Fibroblast of lung (primary cell): ENCODE results near the gene SLC27A5. TPM values are rescaled to one million over a fixed set of nuclear protein-coding genes. Genes with fewer than 3 reads are reported as not detected.
"Not testable (repeated sequence)": the region's sequence is repeated elsewhere in the genome, so short reads cannot be mapped to it uniquely, and the experiment has no call there.

ENCODE experiments used
- DNase-seq, 2 donors: peaks; one replicate each; pipeline versions ENCODE4 v3.0.0 to v3.0.0-alpha.2; 2010; ENCODE audit warnings: low read depth in 2 of 2
- H2AFZ ChIP-seq: 2 replicates; pipeline ENCODE4 v1.5.1; 2012; ENCODE audit warnings: low read length, control low read depth, inconsistent platforms
- H3K27ac ChIP-seq: 2 replicates; pipeline ENCODE4 v1.5.1; 2011; ENCODE audit warnings: low read length, control low read depth; ENCODE audit not compliant: insufficient read depth
- H3K27me3 ChIP-seq: 2 replicates; pipeline ENCODE4 v1.5.1; 2011; ENCODE audit warnings: mild to moderate bottlenecking, low read length; ENCODE audit not compliant: control insufficient read depth, insufficient read depth
- H3K36me3 ChIP-seq: 2 replicates; pipeline ENCODE4 v1.5.1; 2011; ENCODE audit warnings: low read length; ENCODE audit not compliant: control insufficient read depth, insufficient read depth
- H3K4me1 ChIP-seq: 2 replicates; pipeline ENCODE4 v1.5.1; 2011; ENCODE audit warnings: low read length; ENCODE audit not compliant: control insufficient read depth, insufficient read depth; ENCODE audit errors: extremely low read depth
- H3K4me2 ChIP-seq: 2 replicates; pipeline ENCODE4 v1.5.1; 2011; ENCODE audit warnings: low read length, control low read depth; ENCODE audit not compliant: insufficient read depth; ENCODE audit errors: extremely low read depth
- H3K4me3 ChIP-seq, 4 experiments: fragments of 200-600 bp in 1 of 4; sonication (generic) in 1 of 4; replicated peaks in 1 of 4; 2 replicates each; pipeline ENCODE4 v1.5.1; 2011 to 2016; ENCODE audit warnings: low read length in 4 of 4, low read depth in 3 of 4, mild to moderate bottlenecking in 3 of 4, control low read depth in 2 of 4, inconsistent platforms in 1 of 4, mixed read lengths in 1 of 4; ENCODE audit not compliant: insufficient read depth in 1 of 4; ENCODE audit errors: control extremely low read depth in 1 of 4
- H3K79me2 ChIP-seq: 2 replicates; pipeline ENCODE4 v1.5.1; 2012; ENCODE audit warnings: mild to moderate bottlenecking, low read length, inconsistent platforms; ENCODE audit not compliant: control insufficient read depth, insufficient read depth
- H3K9ac ChIP-seq: 2 replicates; pipeline ENCODE4 v1.5.1; 2011; ENCODE audit warnings: mild to moderate bottlenecking, low read length, control low read depth; ENCODE audit not compliant: insufficient read depth
- H3K9me3 ChIP-seq: 2 replicates; pipeline ENCODE4 v1.5.1; 2012; ENCODE audit warnings: low read depth, low read length; ENCODE audit not compliant: control insufficient read depth, insufficient read depth
- H4K20me1 ChIP-seq: 2 replicates; pipeline ENCODE4 v1.5.1; 2011; ENCODE audit warnings: low read length; ENCODE audit not compliant: control insufficient read depth, insufficient read depth; ENCODE audit errors: extremely low read depth
- CTCF ChIP-seq, 2 donors: IDR thresholded peaks in 1 of 2; conservative IDR thresholded peaks in 1 of 2; 1 replicate in 1 of 2; 2 replicates in 1 of 2; pipeline ENCODE4 v1.5.1; 2011 to 2012; ENCODE audit warnings: low read length in 2 of 2, control low read depth in 1 of 2, inconsistent platforms in 1 of 2, low read depth in 1 of 2, mild to moderate bottlenecking in 1 of 2
- EZH2 ChIP-seq: IDR thresholded peaks from 2 replicates; pipeline ENCODE4 v1.5.1; 2012; ENCODE audit warnings: low read length, control low read depth, mild to moderate bottlenecking; ENCODE audit errors: missing control alignments
- polyA plus RNA-seq, 2 donors: library from polyadenylated mRNA; depleted of rRNA in 1 of 2; stranded (reverse) in 1 of 2; unstranded in 1 of 2; fragments of >200 nt; gene quantifications; 2 replicates each; pipeline ENCODE4 v1.2.1, GENCODE V29; 2011 to 2012; ENCODE audit warnings: missing spikeins in 1 of 2
- total RNA-seq: library from RNA; depleted of rRNA; stranded (reverse); fragments of >200 nt; gene quantifications from 2 replicates; pipeline ENCODE4 v1.2.1, GENCODE V29; 2014

The SLC27A5 gene
- total and polyA plus RNA-seq, 2 donors (not counting 1 experiment from before 2014, with no cell fraction given): 5.2 to 10.1 TPM

DNA sequence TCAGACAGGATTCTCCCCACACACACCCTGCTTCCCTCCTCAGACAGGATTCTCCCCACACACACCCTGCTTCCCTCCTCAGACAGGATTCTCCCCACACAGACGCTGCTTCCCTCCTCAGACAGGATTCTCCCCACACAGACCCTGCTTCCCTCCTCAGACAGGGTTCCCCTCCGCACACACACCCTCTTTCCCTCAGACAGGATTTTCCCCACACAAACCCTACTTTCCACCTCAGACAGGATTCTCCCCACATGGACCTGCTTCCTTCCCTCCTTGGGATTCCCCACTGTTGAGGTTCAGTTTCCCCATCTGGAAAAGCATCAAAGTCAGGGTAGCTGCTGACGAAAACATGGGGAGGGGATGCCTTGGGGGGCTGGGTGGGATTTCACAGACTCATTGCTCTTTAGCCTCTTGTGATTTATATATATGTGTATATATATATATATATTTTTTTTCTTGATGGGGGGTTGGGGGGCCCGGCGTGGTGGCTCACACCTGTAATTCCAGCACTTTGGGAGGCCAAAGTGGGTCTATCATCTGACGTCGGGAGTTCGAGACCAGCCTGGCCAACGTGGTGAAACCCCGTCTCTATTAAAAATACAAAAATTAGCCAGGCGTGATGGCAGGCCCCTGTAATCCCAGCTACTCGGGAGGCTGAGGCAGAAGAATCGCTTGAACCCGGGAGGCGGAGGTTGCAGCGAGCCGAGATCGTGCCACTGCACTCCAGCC lies 31.0 kb upstream of the SLC27A5 start:
- H3K4me3 ChIP-seq, H3K9me3 ChIP-seq, H2AFZ ChIP-seq, DNase-seq, H3K4me1 ChIP-seq, H3K4me2 ChIP-seq, H4K20me1 ChIP-seq, H3K9ac ChIP-seq: not testable (repeated sequence)
- Histone ChIP-seq H3K79me2 (peaks cover 32% of the 10 kb centered on the region), H3K27me3 (peaks cover 18% of the 10 kb centered on the region), H3K27ac (peak overlapping the region; percentile 96), H3K36me3 (peaks cover 11% of the 10 kb centered on the region)

DNA sequence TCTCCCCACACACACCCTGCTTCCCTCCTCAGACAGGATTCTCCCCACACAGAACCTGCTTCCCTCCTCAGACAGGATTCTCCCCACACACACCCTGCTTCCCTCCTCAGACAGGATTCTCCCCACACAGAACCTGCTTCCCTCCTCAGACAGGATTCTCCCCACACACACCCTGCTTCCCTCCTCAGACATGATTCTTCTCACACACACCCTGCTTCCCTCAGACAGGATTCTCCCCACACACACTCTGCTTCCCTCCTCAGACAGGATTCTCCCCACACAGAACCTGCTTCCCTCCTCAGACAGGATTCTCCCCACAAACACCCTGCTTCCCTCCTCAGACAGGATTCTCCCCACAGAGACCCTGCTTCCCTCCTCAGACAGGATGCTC lies 27.4 kb upstream of the SLC27A5 start:
- not testable (repeated sequence) for H3K9me3 ChIP-seq, H2AFZ ChIP-seq, H3K79me2 ChIP-seq, H3K4me3 ChIP-seq, H3K27ac ChIP-seq, H3K36me3 ChIP-seq, DNase-seq, H3K4me2 ChIP-seq, H4K20me1 ChIP-seq, H3K4me1 ChIP-seq, H3K9ac ChIP-seq
- H3K27me3 ChIP-seq: peaks cover 27% of the 10 kb centered on the region

DNA sequence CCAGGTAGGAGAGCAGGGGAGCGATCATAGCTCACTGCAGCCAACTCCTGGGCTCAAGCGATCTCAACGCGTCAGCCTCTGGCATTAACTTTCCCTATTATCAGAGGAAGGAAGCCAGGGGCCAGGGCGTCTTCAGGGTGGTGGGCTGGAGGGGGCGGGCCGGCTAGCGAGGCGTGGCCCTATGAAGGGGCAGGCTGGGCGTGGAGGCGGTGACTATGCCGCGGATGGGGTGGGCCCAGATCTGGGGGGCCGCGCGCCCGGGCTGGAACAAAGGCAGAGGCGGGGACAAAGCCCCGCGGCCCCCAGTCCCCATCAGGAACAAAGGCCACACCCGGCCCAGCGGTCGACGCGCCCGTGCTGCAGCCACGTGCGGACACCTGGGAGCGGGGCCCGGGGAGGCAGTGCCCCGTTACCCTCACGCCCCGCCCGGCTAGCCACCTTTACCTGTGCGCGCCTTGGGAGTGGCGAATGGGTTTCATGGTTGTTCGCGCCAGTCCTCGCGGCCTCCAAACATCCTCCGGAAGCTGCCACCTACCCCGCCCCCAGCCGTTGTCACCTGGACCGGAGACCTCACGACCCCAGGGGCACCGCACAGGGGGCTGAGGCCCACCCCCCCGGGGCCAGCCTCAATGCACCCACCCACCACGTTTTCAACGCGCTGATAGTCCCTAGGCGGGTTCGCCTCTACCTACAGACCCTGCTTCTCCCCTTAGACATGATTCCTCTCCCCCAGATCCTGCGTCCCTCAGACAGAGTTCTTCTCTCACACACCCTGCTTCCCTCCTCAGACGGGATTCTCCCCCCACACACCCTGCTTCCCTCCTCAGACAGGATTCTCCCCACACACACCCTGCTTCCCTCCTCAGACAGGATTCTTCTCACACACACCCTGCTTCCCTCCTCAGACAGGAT lies 26.7 kb upstream of the SLC27A5 start:
- Histone ChIP-seq H3K27ac (no peak overlapping the region), H3K4me1 (no peaks in the 10 kb centered on the region), H3K4me2 (no peak overlapping the region), H2AFZ (no peak overlapping the region), H3K9ac (no peak overlapping the region), H3K27me3 (peaks cover 31% of the 10 kb centered on the region), H3K36me3 (no peaks in the 10 kb centered on the region), H3K79me2 (no peaks in the 10 kb centered on the region), H3K4me3 (no peak overlapping the region), H4K20me1 (no peaks in the 10 kb centered on the region), H3K9me3 (no peaks in the 10 kb centered on the region)
- TF ChIP-seq CTCF (conservative IDR thresholded peaks at IDR 0.05 in 1 of 2, IDR thresholded peaks at IDR 0.05 in 1 of 2; ENCODE audit: low read depth in 1 of 2, low read length in 2 of 2) (no peak), EZH2 (peak; percentile 70)
- DNase-seq: no peak
